GM12874 (cell line): Measurements from ENCODE around the gene TBL1XR1.

Experiments used
- TF ChIP-seq, protein P1 (sequence below): IDR thresholded peaks from 2 replicates; pipeline ENCODE4 v1.5.1; 2011; ENCODE audit warnings: low read depth, mild to moderate bottlenecking, control low read depth, low read length, moderate library complexity; ENCODE audit not compliant: insufficient read depth

TBL1XR1 gene

DNA sequence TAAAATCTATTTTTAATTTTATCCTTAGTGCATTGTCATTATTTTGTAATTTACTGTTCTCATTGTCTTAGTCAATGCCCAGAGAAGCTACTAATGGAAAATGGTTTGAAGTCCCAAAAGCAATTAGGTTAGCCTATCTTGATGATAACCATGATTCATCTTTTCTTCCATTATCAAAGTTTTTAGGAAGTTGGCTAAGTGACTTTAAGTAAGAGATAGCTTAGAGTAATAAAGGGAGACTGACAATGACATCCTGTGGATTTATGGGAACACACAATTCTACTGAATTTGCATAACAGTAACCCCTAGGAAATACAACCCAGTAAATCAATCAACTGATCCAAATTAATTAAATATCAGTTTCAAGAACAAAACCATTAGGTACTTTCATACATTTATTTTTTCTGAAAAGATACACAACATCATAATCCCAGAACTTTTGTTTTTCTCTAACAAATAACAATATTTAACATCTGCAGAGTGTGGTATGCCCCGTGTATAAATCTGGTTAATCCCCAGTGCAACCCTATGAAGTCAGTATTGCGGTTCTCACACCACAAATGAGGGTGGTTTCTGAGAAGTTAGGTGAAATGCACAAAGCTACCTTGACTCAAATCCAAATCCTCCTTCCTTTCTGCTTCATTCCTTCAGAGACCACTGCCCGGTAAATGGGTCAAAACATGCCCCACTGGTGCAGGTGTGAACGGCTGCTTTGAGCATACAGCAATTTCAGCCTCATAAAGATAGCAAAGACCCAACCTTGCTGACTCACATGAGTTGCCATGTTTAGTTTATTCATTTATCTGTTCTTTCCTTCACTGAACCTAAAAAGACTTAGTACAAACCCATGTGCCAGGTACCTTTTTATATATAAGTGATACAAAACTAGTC, 202.1 kb downstream of the TBL1XR1 start:
- TF ChIP-seq, protein P1, sequence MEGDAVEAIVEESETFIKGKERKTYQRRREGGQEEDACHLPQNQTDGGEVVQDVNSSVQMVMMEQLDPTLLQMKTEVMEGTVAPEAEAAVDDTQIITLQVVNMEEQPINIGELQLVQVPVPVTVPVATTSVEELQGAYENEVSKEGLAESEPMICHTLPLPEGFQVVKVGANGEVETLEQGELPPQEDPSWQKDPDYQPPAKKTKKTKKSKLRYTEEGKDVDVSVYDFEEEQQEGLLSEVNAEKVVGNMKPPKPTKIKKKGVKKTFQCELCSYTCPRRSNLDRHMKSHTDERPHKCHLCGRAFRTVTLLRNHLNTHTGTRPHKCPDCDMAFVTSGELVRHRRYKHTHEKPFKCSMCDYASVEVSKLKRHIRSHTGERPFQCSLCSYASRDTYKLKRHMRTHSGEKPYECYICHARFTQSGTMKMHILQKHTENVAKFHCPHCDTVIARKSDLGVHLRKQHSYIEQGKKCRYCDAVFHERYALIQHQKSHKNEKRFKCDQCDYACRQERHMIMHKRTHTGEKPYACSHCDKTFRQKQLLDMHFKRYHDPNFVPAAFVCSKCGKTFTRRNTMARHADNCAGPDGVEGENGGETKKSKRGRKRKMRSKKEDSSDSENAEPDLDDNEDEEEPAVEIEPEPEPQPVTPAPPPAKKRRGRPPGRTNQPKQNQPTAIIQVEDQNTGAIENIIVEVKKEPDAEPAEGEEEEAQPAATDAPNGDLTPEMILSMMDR = no peak

DNA sequence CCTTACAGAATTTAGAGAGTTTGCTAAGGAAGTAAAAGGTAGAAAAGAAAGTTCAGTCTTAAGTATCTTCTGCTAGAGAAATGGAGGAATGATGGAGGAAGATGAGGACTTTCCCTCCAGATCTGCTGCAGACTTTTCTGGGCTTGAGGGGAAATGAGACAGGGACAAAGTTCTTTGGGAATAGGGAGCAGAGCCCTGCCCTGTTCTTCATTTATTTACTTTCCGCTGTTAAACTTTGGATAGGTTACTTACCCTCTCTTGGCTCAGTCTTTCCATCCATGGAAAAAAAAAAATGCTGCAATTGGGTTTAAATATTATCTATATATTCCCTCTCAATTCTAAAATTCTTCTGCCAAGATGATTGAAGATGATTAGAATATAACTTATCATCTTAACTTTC, 202.9 kb downstream of the TBL1XR1 start:
- TF ChIP-seq, protein P1 = no peak

DNA sequence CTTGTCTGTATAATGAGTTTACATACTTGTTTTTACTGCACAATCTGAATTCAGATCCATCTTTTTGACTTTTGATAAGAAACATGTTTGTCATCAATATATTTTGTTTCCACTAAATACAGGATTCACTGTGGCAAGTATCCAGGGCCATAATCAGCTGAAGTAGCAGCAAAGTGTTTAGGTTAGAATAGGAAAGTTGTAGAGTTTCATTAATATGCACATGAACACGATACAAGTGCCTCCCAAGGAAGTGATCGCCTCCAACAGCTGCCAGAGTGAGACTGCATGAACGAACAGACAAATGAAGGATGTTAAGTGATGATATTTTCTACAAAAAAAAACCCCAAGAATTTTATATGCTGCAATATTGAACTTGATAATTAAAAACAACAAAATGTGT, 204.3 kb downstream of the TBL1XR1 start:
- TF ChIP-seq, protein P1 = no peak

DNA sequence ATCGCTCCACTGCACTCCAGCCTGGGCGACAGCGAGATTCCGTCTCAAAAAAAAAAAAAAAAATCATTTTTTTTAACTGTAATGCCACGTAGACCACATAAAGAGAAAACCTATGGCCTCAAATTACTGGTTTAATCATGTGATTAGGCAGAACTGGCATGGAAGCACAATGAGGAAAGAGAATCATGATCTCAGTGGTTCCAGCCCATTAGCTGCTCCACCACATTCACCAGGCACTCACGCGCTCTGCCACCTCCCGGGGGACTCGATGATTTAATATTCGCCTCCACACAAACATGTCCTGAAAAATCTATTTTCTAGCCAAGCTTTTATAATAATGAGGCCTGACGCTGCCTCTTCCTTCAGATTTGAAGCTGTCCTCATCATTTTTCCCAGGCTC, 204.7 kb downstream of the TBL1XR1 start:
- TF ChIP-seq, protein P1 = no peak

DNA sequence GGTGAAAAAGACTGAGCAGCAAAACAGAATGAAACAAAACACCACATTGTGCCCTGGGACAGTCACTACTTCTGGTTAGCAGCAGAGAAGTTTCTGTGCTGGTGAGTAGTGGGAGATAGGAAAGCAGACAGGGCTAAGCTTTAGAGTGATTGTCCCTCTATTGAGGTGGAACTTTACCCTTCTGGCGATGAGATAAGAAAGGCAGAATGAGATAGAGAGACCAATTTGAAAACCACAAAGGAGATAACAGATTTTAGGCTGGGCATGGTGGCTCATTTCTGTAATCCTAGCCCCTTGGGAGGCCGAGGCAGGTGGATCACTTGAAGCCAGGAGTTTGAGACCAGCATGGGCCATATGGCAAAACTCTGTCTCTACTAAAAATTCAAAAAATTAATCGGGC, 208.5 kb downstream of the TBL1XR1 start:
- TF ChIP-seq, protein P1 = no peak

DNA sequence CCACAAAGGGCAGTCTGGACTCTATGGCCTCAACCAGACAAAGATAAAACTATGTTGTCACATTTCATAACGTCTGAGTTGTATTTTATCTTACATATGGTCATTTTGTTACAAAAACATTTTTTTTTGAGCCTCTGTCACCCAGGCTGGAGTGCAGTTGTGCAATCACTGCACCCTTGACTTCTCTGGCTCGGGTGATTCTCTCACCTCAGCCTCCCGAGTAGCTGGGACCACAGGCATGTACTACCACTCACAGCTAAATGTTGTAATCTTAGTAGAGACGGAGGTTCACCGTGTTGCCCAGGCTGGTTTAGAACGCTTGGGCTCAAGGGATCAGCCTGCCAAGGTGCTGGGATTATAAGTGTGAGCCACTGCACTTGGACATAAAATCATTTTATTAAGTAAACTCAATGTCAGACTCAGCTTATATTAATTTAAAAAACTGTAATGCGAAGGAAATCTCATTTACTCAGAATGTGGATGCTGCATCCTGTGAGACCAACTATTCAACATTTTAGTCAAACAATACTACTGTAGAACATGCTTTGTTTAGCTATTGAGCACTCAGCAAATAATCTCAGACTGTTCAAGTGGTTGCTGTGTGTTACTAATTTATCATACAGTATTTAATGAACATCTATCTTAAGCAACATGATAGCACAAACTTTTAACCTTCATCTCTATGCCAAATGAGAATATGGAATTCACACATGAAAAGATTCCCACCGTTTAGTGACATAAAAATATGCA, 209.2 kb downstream of the TBL1XR1 start:
- TF ChIP-seq, protein P1 = no peak

DNA sequence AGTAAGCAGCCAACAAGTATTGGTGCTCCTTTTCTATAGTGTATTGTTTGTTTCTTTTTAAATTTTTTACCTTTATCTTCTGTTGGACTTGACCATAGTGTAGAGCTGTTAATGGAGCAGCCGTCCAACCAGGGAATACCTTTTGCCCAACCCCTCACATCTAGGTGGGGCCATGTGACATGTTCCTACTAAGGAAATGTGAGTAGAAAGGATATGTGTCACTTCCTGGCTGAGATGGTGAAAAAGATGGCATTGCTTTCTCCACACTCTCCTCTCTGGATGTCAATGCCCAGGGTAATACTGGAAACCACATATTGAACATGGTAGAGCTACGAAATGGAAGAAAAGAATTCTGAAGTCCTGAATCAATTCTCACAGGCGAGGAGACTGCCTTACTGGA, 218.8 kb downstream of the TBL1XR1 start:
- TF ChIP-seq, protein P1 = no peak
